ENCODE data around the gene ROCK2. TPM values are rescaled to one million over a fixed set of nuclear protein-coding genes. Genes with fewer than 3 reads are reported as not detected.
A peak's percentile ranks its signal among the peaks of the same experiment; 100 is the strongest.

The ROCK2 gene
- polyA plus RNA-seq, 3 donors: 2.8 to 10.2 (median 4.3) TPM

DNA sequence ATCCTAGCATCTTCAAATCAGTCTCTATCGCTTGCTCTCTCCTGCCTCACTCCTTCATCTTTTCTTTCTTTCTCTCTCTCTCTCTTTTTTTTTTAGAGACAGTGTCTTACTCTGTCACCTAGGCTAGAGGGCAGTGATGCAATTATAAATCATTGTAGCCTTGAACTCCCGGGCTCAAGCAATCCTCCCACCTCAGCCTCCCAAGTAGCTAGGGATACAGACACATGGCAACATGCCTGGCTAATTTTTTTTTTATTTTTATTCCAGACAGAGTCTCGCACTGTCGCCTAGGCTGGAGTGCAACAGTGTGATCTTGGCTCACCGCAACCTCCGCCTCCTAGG, 199.7 kb downstream of the ROCK2 start:
- WGBS (ENCODE audit: insufficient coverage): 97% methylated on average over 5 of the region's 6 CpGs
- peaks cover 16% of the 10 kb centered on the region for H3K4me1 Mint-ChIP-seq
- peaks cover 0 to 19% of the 10 kb centered on the region in 2 donors for H3K9me3 ChIP-seq (replicated peaks in 1 of 2; ENCODE audit: control insufficient read depth in 1 of 2, insufficient read depth in 1 of 2, low read length in 2 of 2)

GRCh38 chr2:11144077-11144737, 200.2 kb downstream of the ROCK2 start:
- WGBS (ENCODE audit: insufficient coverage): 98% methylated on average over 5 of the region's 7 CpGs
- intact Hi-C loops (cut with micrococcal nuclease): no loop called here
- H3K4me1 ChIP-seq (ENCODE audit: control insufficient read depth in 1 of 2, insufficient read depth in 2 of 2, low read length in 2 of 2): peaks cover 17 to 26% of the 10 kb centered on the region in 2 donors
- H3K4me3 Mint-ChIP-seq: no peak overlapping the region
- H3K36me3 Mint-ChIP-seq: peaks cover 0 to 5% of the 10 kb centered on the region in 2 donors
- no peak overlapping the region for H3K9ac ChIP-seq (ENCODE audit: insufficient read depth, low read length, poor library complexity, severe bottlenecking)
- no peaks in the 10 kb centered on the region for H4K20me1 ChIP-seq (ENCODE audit: insufficient read depth, low read length)
- no peak for DNase-seq
- no peak overlapping the region for H2AFZ ChIP-seq (ENCODE audit: insufficient read depth, low read depth, low read length, poor library complexity, severe bottlenecking)
- no peak overlapping the region for H3K4me3 ChIP-seq (replicated peaks in 1 of 3; ENCODE audit: low read depth in 2 of 3, low read length in 3 of 3)
- H3K9me3 ChIP-seq (replicated peaks in 1 of 2; ENCODE audit: control insufficient read depth in 1 of 2, insufficient read depth in 1 of 2, low read length in 2 of 2): peaks cover 0 to 19% of the 10 kb centered on the region in 2 donors
- H3K27me3 Mint-ChIP-seq (ENCODE audit: low read depth in 3 of 3): peaks cover 6 to 15% (median 8%) of the 10 kb centered on the region in 3 donors
- peaks cover 16% of the 10 kb centered on the region for H3K4me1 Mint-ChIP-seq
- H3K36me3 ChIP-seq (replicated peaks in 1 of 2; ENCODE audit: control insufficient read depth in 1 of 2, insufficient read depth in 2 of 2, low read length in 2 of 2): no peaks in the 10 kb centered on the region
- H3K9me3 Mint-ChIP-seq: peaks cover 5 to 13% (median 11%) of the 10 kb centered on the region in 7 donors
- H3K79me2 ChIP-seq (ENCODE audit: insufficient read depth, low read length): no peaks in the 10 kb centered on the region
- TF ChIP-seq CTCF (IDR thresholded peaks at IDR 0.05): no peak
- peak overlapping the region in 1 of 7 donors; percentile 50 for H3K27ac Mint-ChIP-seq
- no peaks in the 10 kb centered on the region for H3K27me3 ChIP-seq (ENCODE audit: control insufficient read depth in 2 of 2, insufficient read depth in 2 of 2, low read length in 2 of 2)
- no peak overlapping the region for H3K27ac ChIP-seq (ENCODE audit: low read depth in 1 of 2, low read length in 2 of 2)
- H3K4me2 ChIP-seq (replicated peaks; ENCODE audit: extremely low read depth, low read length, poor library complexity, severe bottlenecking): no peak overlapping the region

More for the DNA sequence above, 199.7 kb downstream of the ROCK2 start:
- Histone ChIP-seq H3K79me2 (ENCODE audit: insufficient read depth, low read length) (no peaks in the 10 kb centered on the region), H3K4me2 (replicated peaks; ENCODE audit: extremely low read depth, low read length, poor library complexity, severe bottlenecking) (no peak overlapping the region), H3K4me3 (replicated peaks in 1 of 3; ENCODE audit: low read depth in 2 of 3, low read length in 3 of 3) (no peak overlapping the region), H4K20me1 (ENCODE audit: insufficient read depth, low read length) (no peaks in the 10 kb centered on the region), H3K36me3 (replicated peaks in 1 of 2; ENCODE audit: control insufficient read depth in 1 of 2, insufficient read depth in 2 of 2, low read length in 2 of 2) (no peaks in the 10 kb centered on the region), H3K4me1 (ENCODE audit: control insufficient read depth in 1 of 2, insufficient read depth in 2 of 2, low read length in 2 of 2) (peaks cover 17 to 26% of the 10 kb centered on the region in 2 donors), H3K27me3 (ENCODE audit: control insufficient read depth in 2 of 2, insufficient read depth in 2 of 2, low read length in 2 of 2) (no peaks in the 10 kb centered on the region), H2AFZ (ENCODE audit: insufficient read depth, low read depth, low read length, poor library complexity, severe bottlenecking) (no peak overlapping the region), H3K27ac (ENCODE audit: low read depth in 1 of 2, low read length in 2 of 2) (no peak overlapping the region), H3K9ac (ENCODE audit: insufficient read depth, low read length, poor library complexity, severe bottlenecking) (no peak overlapping the region)
- no peak for DNase-seq
- Mint-ChIP-seq H3K4me3 (no peak overlapping the region), H3K36me3 (peaks cover 0 to 5% of the 10 kb centered on the region in 2 donors), H3K9me3 (peaks cover 5 to 13% (median 11%) of the 10 kb centered on the region in 7 donors), H3K27ac (peak overlapping the region in 3 of 7 donors; percentile 27 to 83 (median 50)), H3K27me3 (ENCODE audit: low read depth in 3 of 3) (peaks cover 6 to 15% (median 8%) of the 10 kb centered on the region in 3 donors)
- intact Hi-C loops (cut with micrococcal nuclease): no loop called here
- TF ChIP-seq CTCF (IDR thresholded peaks at IDR 0.05): no peak
